Choroid plexus epithelial cell (primary cell): Measurements from ENCODE around the gene LDB3.

ENCODE experiments used
- DNase-seq: peaks from one replicate; pipeline ENCODE4 v3.0.0-alpha.2; 2010; ENCODE audit warnings: low read depth
- H3K4me3 ChIP-seq: 2 replicates; pipeline ENCODE4 v1.5.1; 2011; ENCODE audit warnings: low read depth, mild to moderate bottlenecking, control low read depth, low read length, moderate library complexity
- CTCF ChIP-seq: conservative IDR thresholded peaks from 2 replicates; pipeline ENCODE4 v1.5.1; 2011; ENCODE audit warnings: low read depth, mild to moderate bottlenecking, control low read depth, inconsistent platforms, low read length, moderate library complexity

LDB3 gene

GRCh38 chr10:86692023-86692514, 23.8 kb downstream of the LDB3 start:
- DNase-seq: no peak
- no peak for TF ChIP-seq CTCF
- no peak overlapping the region for H3K4me3 ChIP-seq

- DNase-seq: no peak
- TF ChIP-seq CTCF: no peak
- no peak overlapping the region for H3K4me3 ChIP-seq
These were observed 24.4 kb downstream of the LDB3 start for GRCh38 chr10:86692664-86693063.

- no peak for DNase-seq
- H3K4me3 ChIP-seq: no peak overlapping the region
- TF ChIP-seq CTCF: no peak
These were observed 25.0 kb downstream of the LDB3 start for GRCh38 chr10:86693275-86693674.

GRCh38 chr10:86693721-86694369, 25.5 kb downstream of the LDB3 start:
- H3K4me3 ChIP-seq: no peak overlapping the region
- peak; percentile 65 for DNase-seq
- peak; percentile 84 for TF ChIP-seq CTCF

GRCh38 chr10:86698207-86698940, 30.1 kb downstream of the LDB3 start:
- DNase-seq: no peak
- TF ChIP-seq CTCF: peak; percentile 24

GRCh38 chr10:86699125-86699524, 30.8 kb downstream of the LDB3 start:
- DNase-seq: no peak
- TF ChIP-seq CTCF: no peak
- H3K4me3 ChIP-seq: no peak overlapping the region

More at GRCh38 chr10:86698207-86698940, 30.1 kb downstream of the LDB3 start:
- H3K4me3 ChIP-seq: no peak overlapping the region

GRCh38 chr10:86699541-86699940, 31.2 kb downstream of the LDB3 start:
- TF ChIP-seq CTCF: no peak
- DNase-seq: no peak
- no peak overlapping the region for H3K4me3 ChIP-seq
